ENCODE data around the gene MBD3L2B.

DNA sequence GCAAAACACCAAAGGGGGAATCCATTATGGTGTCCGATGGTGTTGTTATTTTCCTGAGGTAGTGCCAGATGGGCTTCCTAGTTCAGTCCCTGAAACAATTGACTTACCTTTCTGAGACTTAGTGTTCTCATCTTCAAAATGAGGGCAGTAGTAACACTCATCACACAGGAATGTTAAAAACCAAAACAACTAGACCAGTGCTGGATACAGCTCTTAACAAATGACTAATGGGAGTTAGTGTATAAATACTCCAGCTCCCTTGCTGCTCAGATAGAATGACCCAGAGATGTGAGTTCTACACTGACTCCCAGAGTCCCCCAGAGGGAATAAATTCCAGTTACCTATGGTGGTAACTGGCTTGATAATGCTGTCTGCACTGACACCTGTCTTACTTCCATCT lies 49.9 kb downstream of the MBD3L2B start:
- TF ChIP-seq, protein P1, sequence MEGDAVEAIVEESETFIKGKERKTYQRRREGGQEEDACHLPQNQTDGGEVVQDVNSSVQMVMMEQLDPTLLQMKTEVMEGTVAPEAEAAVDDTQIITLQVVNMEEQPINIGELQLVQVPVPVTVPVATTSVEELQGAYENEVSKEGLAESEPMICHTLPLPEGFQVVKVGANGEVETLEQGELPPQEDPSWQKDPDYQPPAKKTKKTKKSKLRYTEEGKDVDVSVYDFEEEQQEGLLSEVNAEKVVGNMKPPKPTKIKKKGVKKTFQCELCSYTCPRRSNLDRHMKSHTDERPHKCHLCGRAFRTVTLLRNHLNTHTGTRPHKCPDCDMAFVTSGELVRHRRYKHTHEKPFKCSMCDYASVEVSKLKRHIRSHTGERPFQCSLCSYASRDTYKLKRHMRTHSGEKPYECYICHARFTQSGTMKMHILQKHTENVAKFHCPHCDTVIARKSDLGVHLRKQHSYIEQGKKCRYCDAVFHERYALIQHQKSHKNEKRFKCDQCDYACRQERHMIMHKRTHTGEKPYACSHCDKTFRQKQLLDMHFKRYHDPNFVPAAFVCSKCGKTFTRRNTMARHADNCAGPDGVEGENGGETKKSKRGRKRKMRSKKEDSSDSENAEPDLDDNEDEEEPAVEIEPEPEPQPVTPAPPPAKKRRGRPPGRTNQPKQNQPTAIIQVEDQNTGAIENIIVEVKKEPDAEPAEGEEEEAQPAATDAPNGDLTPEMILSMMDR (IDR thresholded peaks at IDR 0.05; ENCODE audit: low read depth, low read length, poor library complexity, severe bottlenecking): no peak
- TF ChIP-seq EZH2phosphoT487 (IDR thresholded peaks at IDR 0.05; ENCODE audit: borderline replicate concordance, low read length): no peak
